ENCODE results near the gene TMEM187.

TMEM187 gene, protein sequence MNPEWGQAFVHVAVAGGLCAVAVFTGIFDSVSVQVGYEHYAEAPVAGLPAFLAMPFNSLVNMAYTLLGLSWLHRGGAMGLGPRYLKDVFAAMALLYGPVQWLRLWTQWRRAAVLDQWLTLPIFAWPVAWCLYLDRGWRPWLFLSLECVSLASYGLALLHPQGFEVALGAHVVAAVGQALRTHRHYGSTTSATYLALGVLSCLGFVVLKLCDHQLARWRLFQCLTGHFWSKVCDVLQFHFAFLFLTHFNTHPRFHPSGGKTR

DNA sequence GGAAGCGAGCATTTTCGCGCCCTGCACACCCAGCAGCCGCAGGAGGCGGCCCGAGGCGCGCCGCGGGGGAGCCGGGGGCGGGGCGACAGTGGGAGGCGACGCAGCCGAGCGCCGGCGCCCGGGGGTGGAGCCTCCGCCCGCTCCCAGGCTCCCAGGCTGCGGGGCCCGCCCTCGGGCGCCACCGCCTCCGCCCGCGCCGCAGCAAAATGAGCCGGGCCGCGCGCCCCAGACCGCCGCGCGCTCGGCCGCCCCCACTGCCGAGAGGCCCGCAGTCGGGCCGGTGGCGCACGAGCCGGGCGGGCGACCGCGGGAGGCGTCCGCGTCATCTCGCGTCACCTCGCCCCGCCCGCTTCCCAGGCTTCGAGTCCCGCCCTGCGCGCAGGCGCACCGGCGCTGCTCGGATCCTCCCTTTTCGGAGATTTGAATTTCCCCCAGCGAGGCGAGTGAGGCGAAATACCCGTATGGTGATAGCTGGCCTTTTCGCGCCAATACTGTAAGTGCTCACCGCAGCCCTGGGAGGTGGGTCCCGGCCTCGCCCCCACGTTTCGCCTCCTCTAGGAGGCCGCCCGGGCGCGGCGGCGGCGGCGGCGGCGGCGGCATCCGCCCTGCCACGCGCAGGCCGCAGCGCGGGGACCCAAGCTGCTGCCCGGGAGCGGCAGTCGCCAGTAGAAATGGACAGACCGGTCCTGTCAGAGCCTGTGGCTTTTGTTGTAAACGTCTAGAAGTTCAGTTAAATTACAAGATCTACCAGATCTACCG is at the start of gene TMEM187:
TSS of gene TMEM187 (plus strand) at position 387 of the 759 bp plus-strand sequence. CDS start 9,309 bp downstream, outside the sequence.
- in situ Hi-C loops (cut with HindIII; ENCODE audit: low pct_unique_long_range_greater_than_20kb, low sequenced_read_pairs), result no loop called here
- no peak for TF ChIP-seq JUND (IDR thresholded peaks at IDR 0.05; ENCODE audit: low read depth)
- DNase-seq (ENCODE audit: low read depth in 1 of 2, low spot score in 1 of 2), result peak; percentile 71 to 87

DNA sequence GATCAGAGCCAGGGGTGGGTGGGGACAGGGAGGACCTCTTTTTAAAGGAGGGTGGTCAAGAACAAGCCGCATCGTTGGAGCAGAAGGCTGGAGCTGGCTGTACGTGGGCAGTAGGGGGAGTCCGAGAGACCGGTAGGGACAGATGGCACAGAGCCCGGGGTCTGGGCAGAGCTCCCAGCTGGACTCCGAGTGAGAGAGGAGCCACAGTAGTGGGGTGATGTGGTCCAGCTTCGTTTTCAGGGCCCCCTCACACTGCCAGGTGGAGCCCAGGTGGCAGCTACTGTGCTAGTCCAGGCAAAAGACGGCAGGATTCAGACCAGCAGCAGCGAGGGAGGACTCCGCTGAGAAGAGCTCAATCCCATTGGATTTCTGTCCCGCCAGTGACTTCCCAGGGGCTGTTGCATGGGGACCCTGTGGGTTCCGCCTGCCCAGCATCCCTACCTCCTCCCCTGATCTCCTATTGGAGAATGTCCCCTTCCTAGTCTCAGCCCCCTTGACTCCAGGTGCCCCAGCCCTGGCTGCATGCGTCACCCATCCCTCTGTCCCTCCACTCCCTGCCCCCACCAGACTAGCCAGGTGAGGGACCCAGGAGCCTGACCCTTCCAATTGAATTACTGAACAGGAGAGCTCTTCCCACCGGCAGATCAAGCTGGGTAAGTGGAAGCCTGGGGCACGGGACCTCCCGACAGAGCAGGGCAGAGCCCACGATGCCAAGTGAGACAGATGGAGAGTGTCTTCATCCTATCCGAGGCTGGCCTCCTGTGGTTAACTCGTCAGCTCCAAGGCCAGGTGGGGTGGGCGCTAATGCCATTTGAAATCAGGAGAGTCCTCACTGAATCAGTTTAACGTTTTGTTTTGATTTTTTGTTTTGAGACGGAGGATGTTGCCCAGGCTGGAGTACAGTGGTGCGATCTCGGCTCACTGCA is 49.4 kb upstream of the TMEM187 start:
- TF ChIP-seq JUND (IDR thresholded peaks at IDR 0.05; ENCODE audit: low read depth), result no peak
- in situ Hi-C loops (cut with HindIII; ENCODE audit: low pct_unique_long_range_greater_than_20kb, low sequenced_read_pairs), result no loop called here
- peak; percentile 31 to 46 for DNase-seq (ENCODE audit: low read depth in 1 of 2, low spot score in 1 of 2)

DNA sequence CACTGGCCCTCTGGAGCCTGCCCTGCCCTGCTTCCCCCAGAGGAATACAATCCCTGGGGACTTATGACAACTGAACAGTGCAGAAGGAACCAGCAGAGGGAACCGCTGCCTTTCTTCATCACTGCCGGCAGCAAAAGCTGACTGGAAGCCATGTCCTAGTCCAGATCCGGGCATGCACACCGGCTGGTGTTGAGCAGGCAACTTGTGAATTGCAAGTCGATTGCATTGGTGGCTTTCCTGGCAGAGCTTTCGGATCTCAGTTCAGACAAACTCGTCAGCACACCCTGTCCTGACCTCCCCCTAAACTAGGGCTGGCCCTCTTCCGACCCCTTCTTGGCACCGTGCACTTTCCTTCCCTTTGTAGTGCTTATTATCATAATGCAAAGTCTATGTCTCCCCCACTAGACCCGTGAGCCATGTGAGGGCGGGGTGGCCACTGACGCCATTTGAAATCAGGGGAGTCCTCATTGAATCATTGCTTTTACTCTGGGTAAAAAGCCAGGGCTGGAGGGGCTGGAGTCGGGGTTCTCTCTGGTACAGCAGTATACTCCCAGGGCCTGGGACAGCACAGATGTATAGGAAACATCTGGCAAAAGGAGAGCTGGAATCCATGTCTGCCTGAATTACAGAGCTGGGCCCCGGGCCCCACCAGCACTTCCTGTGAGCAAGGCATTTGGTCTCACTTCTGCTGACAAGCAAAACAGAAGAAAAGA is 48.2 kb upstream of the TMEM187 start:
- in situ Hi-C loops (cut with HindIII; ENCODE audit: low pct_unique_long_range_greater_than_20kb, low sequenced_read_pairs), result no loop called here
- peak in 1 of 2 experiments; percentile 60 for DNase-seq (ENCODE audit: low read depth in 1 of 2, low spot score in 1 of 2)
- TF ChIP-seq JUND (IDR thresholded peaks at IDR 0.05; ENCODE audit: low read depth), result no peak

DNA sequence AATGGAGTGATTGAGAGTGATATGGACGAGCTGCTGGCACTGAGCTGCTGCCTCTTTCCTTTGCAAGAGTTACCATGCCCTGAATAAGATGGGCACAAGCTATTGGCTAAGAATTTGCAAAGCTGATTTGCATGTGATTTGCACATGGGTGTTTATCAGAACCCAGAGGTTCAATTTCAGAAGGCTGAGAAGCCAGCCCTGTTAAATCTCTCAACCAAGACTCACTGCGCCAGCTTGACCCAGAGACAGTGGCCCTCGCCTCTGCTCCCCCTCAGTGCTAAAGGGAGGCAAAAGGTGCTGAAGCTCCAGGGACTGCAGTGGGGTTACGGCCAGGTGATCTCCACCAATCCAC is 47.2 kb upstream of the TMEM187 start:
- in situ Hi-C loops (cut with HindIII; ENCODE audit: low pct_unique_long_range_greater_than_20kb, low sequenced_read_pairs), result no loop called here
- TF ChIP-seq JUND (IDR thresholded peaks at IDR 0.05; ENCODE audit: low read depth), result no peak
- DNase-seq (ENCODE audit: low read depth in 1 of 2, low spot score in 1 of 2), result no peak

DNA sequence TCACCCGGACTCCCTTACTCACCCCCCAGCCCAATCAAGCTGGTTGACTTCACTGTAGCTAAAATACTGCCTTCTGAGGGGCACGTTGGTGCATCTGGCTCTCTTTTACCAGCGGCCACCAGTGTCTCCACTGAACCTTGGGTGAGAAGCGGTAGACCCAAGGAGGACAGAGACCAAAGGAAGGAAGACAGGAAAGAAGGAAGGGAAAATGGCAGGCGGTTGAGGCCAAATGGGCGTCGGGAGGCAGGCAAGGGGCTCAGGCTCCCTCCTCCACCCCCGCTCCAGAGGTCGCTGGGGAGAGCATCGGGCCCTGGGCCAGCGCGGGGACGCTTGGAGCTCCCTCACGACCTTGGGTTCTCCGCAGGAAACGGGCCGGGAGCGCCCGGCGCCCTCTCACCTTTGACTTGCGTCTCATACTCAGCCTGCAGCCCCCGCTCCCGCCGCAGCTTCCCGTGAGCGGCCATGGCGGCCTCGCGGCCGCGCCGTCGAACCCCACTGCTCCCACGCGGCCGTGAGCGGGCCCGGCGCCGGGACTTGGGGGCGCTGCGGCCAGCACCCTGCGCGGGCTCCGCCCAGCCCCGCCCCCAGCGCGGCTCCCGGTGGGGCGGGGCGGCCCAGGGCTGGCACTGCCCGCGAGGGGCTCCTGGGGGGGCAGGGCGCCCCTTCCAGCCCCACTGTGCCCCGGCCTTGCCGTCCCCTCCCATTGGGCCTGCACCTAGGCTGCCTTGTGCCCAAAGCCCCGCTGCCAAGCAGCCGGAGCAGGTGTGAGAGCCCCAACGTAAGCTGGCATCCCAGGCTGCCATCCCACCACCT is 46.6 kb upstream of the TMEM187 start, which contains the start of gene ARHGAP4:
TSS of gene ARHGAP4 (minus strand) at position 526 of the 813 bp plus-strand sequence. CDS start at position 464, 62 bp downstream.
- peak in 1 of 2 experiments; percentile 64 for DNase-seq (ENCODE audit: low read depth in 1 of 2, low spot score in 1 of 2)
- in situ Hi-C loops (cut with HindIII; ENCODE audit: low pct_unique_long_range_greater_than_20kb, low sequenced_read_pairs), result no loop called here
- TF ChIP-seq JUND (IDR thresholded peaks at IDR 0.05; ENCODE audit: low read depth), result no peak

DNA sequence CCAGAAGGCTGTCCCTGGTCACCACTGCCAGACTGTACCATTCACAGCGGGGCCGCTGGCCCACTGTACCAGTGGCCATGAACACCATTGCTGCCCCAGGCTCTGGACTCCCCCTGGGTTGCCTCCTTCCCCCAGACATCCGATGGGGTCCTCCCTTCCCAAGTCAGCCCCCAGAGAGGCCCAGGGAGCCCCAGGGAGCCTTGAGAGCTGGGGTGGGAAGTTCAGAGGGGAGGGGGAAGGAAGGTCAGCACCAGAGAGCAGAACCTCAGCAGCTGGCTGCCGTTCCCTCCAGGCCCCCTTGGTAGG is 46.0 kb upstream of the TMEM187 start:
- DNase-seq (ENCODE audit: low read depth in 1 of 2, low spot score in 1 of 2), result no peak
- no peak for TF ChIP-seq JUND (IDR thresholded peaks at IDR 0.05; ENCODE audit: low read depth)
- in situ Hi-C loops (cut with HindIII; ENCODE audit: low pct_unique_long_range_greater_than_20kb, low sequenced_read_pairs), result no loop called here

DNA sequence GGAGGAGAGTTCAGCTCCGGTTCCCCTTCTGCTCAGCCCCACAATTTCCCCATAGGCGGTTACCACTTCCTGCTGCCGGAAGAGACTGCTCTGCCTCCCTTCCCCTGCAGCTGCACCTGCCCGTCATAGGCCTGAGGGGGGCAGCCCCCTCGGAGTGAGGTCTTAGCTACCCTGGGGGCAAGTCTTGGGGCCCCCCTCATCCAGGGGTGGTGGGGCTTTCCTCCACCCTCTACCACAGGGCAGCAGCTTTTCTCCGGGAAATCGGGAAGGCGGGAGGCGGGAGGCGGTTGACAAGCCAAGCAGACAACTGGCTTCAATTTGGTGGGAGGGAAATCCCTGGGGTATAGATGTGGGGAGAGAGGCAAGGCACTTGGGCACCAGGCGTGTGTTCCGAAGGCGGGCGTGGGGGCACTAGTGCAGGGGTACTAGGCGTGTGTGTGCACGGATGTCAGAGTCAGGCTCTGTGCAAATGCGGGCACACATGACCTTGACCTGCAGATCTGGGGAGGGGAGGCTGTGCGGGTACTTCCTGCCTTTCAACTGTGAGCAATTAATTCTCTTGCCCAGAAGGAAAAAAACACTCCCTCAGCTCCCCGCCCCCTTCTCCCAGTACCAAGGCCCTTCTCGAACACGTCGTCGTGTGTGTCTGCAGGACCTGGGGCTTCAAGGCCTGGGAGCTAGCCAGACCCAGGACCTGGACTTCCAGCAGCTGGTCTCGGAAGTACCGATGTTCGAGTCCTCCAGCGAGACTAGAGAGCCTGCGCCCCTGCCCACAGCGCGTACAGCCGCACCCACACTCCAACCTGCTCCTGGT is 45.5 kb upstream of the TMEM187 start:
- TF ChIP-seq JUND (IDR thresholded peaks at IDR 0.05; ENCODE audit: low read depth), result no peak
- peak in 1 of 2 experiments; percentile 30 for DNase-seq (ENCODE audit: low read depth in 1 of 2, low spot score in 1 of 2)
- in situ Hi-C loops (cut with HindIII; ENCODE audit: low pct_unique_long_range_greater_than_20kb, low sequenced_read_pairs), result no loop called here

DNA sequence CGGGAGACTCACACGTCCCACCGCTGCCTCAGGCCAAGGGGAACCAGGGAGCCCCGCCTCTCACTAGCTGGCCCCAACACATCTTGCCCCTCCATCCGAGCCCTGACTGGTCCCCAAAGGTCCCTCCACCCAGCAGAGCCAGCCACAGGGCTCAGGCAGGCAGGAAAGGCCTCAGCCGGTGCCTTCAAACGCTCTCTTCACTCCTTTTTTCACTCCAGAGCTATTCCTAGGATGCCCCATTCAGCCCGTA is 45.0 kb upstream of the TMEM187 start:
- no peak for TF ChIP-seq JUND (IDR thresholded peaks at IDR 0.05; ENCODE audit: low read depth)
- DNase-seq (ENCODE audit: low read depth in 1 of 2, low spot score in 1 of 2), result no peak
- in situ Hi-C loops (cut with HindIII; ENCODE audit: low pct_unique_long_range_greater_than_20kb, low sequenced_read_pairs), result no loop called here

DNA sequence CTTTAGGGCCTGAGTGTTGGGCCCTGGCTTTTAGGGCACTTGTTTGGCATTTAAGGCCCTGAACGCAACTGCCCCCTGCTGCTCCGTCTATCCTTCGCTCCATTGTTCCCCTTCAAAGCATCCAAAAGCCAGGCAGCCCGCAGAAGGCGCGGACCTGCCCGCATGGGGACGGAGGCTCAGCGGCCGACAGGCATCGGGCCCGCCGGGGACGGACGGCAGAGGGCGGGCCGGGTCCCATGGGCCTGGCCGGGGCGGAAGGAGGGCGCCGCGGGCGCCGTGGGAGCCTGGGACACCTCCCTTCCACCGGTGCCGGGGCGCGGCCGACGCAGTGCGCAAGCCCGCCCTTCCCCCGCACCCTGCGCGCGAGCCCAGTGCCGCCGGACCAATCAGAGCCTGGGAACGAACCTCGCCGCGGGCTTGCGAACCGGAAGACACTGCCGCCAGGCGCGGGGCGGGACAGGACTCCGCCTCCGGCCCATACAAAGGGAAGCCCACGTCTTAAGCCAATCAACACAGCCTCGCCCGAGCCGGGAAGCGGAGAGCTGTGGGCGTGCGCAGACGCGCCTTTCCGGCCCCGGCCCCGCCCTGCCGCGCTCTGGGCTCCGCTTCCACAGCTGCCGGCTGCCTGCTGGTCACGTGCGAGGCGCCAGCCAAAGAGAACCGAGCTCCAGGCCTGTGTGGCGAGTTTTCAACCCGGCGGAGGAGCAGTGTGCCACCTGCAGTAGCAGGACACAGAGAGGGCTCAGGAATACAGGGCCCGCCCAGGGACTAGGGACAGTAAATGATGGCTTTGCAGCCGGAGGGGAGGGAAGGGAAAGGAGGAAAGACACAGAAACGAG is 44.4 kb upstream of the TMEM187 start:
- 0 out of 2 replicates have a peak, but pooled peaks have one; percentile 25 for TF ChIP-seq JUND (IDR thresholded peaks at IDR 0.05; ENCODE audit: low read depth)
- DNase-seq (ENCODE audit: low read depth in 1 of 2, low spot score in 1 of 2), result peak; percentile 87 to 96
- in situ Hi-C loops (cut with HindIII; ENCODE audit: low pct_unique_long_range_greater_than_20kb, low sequenced_read_pairs), result no loop called here

DNA sequence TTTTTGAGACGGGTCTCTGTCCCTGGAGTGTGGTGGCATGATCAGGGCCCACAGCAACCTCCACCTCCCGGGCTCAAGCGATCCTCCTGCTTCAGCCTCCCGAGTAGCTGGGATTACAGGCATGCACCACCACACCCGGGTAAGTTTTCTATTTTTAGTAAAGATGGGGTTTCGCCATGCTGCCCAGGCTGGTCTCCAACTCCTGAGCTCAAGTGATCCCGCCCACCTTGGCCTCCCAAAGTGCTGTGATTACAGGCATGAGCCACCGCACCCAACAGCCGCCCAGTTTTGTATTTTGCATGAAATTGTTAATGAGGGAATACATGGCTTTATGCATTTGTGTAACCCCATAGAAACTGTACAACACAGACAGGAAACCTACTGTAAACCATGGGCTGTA is 43.7 kb upstream of the TMEM187 start:
- TF ChIP-seq JUND (IDR thresholded peaks at IDR 0.05; ENCODE audit: low read depth), result no peak
- in situ Hi-C loops (cut with HindIII; ENCODE audit: low pct_unique_long_range_greater_than_20kb, low sequenced_read_pairs), result no loop called here
- DNase-seq (ENCODE audit: low read depth in 1 of 2, low spot score in 1 of 2), result no peak
